Measurements from ENCODE around the gene NDST1.

NDST1 gene

GRCh38 chr5:150523472-150524350, 15.8 kb downstream of the NDST1 start:
- no peak for DNase-seq (ENCODE audit: low read depth)

DNA sequence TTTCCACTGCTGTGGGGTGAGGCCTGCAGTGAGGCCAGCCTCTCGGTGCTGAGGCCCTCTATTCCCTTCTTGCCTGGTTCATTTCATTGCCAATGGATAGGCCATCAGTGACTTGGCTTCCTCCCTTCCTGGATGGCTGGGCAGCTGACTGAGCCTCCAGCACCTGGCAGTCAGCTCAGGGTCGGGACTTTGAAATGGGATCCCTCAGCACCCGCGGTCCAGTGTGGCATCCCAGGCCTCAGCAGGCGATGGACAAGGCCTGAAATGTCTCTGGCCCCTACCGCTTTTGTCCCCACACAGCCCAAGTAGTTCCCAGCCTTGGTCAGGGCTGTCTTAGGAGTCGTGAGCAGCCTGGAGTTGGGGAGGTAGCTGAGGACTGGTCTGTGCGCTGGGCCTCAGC, 17.2 kb downstream of the NDST1 start:
- no peak for DNase-seq (ENCODE audit: low read depth)

DNA sequence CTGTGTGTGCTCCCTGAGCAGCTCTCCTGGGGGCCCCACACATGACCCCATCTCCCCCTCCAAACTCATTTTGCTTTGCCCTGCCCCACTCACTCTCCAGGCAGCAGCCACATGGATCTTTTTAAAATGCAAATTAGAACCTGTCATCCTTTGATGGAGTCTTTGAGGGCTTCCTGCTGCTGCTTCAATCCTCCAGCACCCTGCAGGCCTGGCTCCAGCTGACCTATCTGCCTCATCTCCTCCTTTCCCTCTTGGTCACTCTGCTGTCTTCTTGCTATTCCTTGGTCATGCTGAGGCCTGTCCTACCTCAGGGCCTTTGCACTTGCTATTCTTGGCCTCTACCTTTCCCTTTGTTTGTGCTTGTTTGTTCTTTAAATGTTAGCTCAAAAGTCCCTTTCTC, 17.9 kb downstream of the NDST1 start:
- DNase-seq (ENCODE audit: low read depth): no peak

DNA sequence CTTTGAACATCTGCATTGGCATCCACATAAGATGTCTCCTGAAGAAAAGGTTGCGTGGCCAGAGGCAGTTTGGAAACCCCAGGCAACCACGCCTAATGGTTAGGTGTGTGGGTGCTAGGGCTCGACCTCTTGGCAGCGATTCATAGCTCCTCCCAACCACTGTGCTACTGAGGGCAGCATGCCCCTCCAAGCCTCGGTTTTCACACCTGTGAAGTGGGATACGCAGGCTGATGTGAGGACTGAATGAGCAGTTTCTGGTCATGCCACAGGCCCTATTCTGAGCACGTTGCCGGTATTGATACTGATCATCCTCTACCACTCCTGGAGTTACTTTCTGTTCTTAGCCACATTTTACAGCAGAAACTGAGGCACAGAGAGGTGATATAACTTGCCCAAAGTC, 19.1 kb downstream of the NDST1 start:
- no peak for DNase-seq (ENCODE audit: low read depth)

- no peak for DNase-seq (ENCODE audit: low read depth)
These were observed 19.9 kb downstream of the NDST1 start for GRCh38 chr5:150527808-150528207.

DNA sequence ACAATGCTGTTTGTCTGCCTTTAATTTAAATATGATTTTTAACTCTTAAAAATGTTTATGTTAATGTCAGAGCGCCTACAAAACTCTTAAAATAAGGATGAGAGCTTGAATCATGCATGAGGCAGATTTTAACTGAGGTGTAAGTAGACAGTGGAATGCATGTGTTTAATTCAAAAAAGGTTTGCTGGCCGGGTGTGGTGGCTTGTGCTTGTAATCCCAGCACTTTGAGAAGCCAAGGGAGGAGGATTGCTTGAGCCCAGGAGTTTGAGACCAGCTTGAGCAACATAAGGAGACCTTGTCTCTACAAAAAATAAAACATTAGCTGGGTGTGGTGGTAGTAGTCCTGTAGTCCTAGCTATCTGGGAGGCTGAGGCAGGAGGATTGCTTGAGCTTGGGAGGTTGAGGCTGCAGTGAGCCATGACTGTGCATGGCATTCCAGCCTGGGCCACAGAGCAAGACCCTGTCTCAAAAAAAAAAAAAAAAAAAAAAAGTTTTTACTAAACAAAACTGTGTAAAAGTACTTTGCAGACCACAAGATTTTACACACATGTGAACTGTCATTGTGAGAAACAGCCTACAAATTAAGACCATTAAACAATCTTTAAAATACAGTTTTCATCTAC, 21.1 kb downstream of the NDST1 start:
- DNase-seq (ENCODE audit: low read depth): no peak

DNA sequence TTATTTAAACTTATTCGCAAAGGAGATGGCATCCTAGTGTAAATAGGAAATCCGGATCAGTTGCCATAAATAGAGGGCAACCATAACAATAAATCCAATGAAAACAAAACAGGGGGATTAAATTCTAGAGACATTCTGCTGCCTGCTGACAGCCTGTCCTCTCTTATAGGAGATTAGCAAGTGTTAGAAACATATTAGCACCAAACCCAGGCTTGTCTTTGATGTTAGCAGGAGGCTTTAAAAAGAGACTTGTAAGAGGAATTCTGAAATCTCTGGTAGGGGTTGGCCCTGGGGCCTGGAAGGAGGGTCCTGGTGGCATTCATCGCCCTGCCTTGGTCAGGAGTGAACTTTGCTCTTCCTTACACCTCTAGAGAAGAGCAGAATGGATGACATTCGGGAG, 21.6 kb downstream of the NDST1 start:
- DNase-seq (ENCODE audit: low read depth): no peak

- DNase-seq (ENCODE audit: low read depth): no peak
These were observed 22.5 kb downstream of the NDST1 start for GRCh38 chr5:150530423-150530822.

DNA sequence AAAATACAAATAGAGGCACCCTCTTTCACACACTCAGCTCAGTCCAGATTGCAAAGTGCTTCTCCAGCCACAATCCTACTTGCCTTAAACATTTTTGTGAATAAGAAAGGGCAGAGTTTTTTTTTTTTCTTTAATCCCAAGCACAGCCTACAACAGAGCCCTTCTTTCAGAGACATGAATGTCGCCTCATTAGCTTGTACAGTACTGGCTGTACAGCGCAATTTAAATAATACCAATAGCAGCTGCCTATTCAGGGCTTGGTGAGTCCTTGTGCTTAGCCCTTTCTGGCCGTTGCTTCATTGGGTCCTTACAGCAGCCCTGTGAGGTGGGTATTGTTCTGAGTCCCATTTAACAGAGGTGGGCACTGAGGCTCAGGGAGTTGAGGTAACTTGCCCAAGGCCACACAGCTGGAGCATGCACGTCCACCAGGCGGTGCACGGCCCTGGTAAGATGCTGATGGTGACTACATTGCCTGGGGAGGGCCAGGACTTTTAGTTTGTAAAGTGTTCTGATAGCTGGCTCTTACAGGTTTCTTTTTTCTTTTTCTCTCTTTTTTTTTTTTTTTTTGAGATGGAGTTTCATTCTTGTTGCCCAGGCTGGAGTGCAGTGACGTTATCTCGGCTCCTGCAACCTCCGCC, 23.1 kb downstream of the NDST1 start:
- no peak for DNase-seq (ENCODE audit: low read depth)

DNA sequence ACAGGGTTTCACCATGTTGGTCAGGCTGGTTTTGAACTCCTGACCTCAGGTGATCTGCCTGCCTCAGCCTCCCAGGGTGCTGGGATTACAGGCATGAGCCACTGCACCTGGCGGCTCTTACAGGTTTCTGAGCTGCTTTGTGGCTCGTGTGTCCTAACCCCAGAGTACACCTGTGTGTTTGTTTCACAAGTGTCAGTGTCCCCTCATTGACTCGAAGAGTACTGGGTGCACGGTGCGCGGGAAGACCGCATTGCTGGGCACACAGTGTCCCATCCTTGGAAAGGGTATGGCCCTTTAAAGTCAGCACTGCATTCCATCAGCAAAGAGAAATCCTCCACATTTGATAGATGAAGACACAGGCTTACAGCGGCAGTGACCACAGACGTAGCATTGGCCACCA, 23.8 kb downstream of the NDST1 start:
- DNase-seq (ENCODE audit: low read depth): no peak

GRCh38 chr5:150532151-150532550, 24.2 kb downstream of the NDST1 start:
- DNase-seq (ENCODE audit: low read depth): no peak

- no peak for DNase-seq (ENCODE audit: low read depth)
These were observed 25.1 kb downstream of the NDST1 start for GRCh38 chr5:150532996-150533395.

GRCh38 chr5:150534811-150535210, 26.9 kb downstream of the NDST1 start:
- no peak for DNase-seq (ENCODE audit: low read depth)

DNA sequence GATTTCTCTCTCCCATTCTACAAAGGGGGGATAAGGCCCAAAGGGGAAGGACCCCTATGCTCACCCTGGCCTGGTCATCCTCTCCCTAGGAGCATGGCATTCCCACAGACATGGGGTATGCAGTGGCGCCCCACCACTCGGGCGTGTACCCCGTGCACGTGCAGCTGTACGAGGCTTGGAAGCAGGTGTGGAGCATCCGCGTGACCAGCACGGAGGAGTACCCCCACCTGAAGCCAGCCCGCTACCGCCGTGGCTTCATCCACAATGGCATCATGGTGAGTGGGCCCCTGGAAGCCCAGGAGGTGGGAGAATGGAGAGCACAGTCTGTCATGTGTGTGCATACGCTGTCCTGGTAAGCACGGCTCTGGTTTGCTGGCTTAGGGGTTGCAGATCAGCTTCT, 27.7 kb downstream of the NDST1 start:
- DNase-seq (ENCODE audit: low read depth): no peak

GRCh38 chr5:150538007-150538917, 30.3 kb downstream of the NDST1 start:
- DNase-seq (ENCODE audit: low read depth): no peak

GRCh38 chr5:150539206-150539605, 31.3 kb downstream of the NDST1 start:
- DNase-seq (ENCODE audit: low read depth): no peak

- no peak for DNase-seq (ENCODE audit: low read depth)
These were observed 32.1 kb downstream of the NDST1 start for GRCh38 chr5:150540042-150540441.

DNA sequence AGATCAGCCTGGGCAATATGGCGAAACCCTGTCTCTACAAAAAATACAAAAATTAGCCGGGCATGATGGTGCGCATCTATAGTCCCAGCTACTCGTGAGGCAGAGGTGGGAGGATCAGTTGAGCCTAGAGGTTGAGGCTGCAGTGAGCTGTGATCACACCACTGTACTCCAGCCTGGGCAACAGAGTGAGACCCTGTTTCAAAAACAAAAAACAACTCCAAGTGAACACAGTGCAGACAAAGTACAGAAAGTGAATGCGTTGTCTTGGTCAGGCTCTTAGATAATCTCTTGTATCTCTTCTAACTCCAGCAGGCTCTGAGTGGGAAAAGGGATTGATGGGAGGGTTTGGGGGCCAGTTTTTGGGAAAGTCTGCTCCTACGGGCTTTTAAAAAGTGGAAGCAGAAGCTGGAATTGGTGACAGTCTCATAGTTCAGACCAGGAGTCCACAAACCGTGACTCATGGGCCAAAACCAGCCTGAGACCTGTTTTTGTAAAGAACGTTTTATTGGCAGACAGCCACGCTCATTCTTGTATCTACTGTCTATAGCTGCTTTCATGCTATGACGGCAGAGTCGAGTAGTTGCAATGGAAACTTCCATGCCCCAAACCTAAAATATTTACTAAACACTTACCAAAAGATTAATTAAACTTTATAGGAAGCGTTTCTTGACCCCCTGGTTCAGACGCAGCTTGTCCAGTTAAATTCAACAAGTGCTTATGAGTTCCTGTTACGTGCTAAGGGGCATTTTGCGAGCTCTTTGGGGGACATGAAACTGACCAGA, 32.9 kb downstream of the NDST1 start:
- DNase-seq (ENCODE audit: low read depth): peak; percentile 88

DNA sequence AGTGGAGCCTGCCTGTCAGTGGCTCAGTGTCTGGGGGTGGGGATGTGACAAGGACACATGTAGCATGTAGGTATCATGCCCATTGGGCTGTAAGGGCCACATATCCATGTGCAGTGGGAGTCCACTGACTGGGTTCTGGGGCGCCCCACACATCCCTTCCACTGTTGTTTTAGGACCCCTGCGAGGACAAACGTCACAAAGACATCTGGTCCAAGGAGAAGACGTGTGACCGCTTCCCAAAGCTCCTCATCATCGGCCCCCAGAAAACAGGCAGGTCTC, 33.4 kb downstream of the NDST1 start:
- no peak for DNase-seq (ENCODE audit: low read depth)

GRCh38 chr5:150541895-150542294, 34.0 kb downstream of the NDST1 start:
- DNase-seq (ENCODE audit: low read depth): no peak

- no peak for DNase-seq (ENCODE audit: low read depth)
These were observed 35.1 kb downstream of the NDST1 start for GRCh38 chr5:150542933-150543445.

All from non-pigmented ciliary epithelial cell (primary cell).